Measurements from ENCODE around the gene MCEE.
A peak's percentile ranks its signal among the peaks of the same experiment; 100 is the strongest.
"Not testable (repeated sequence)": the region's sequence is repeated elsewhere in the genome, so short reads cannot be mapped to it uniquely, and the experiment has no call there.

MCEE gene

GRCh38 chr2:71130152-71130904 is at the start of gene MCEE, which contains the start of gene MPHOSPH10:
TSS of gene MCEE (minus strand) at chr2:71130229. CDS start at chr2:71130219, 10 bp downstream.
TSS of gene MPHOSPH10 (plus strand) at chr2:71130634. CDS start at chr2:71130666, 32 bp downstream.
- DNase-seq: peak; percentile 86

- not testable (repeated sequence) for DNase-seq
These were observed 48.8 kb upstream of the MCEE start for GRCh38 chr2:71178836-71179235.

- no peak for DNase-seq
These were observed 44.2 kb upstream of the MCEE start for GRCh38 chr2:71174207-71174606.

GRCh38 chr2:71173096-71173495 is 43.1 kb upstream of the MCEE start:
- peak; percentile 14 for DNase-seq

- no peak for DNase-seq
These were observed 36.8 kb upstream of the MCEE start for GRCh38 chr2:71166812-71167211.

GRCh38 chr2:71157124-71157793 is 27.2 kb upstream of the MCEE start:
- DNase-seq: no peak

- peak; percentile 13 for DNase-seq
These were observed 26.5 kb upstream of the MCEE start for GRCh38 chr2:71156573-71156972.

- no peak for DNase-seq
These were observed 25.8 kb upstream of the MCEE start for GRCh38 chr2:71155846-71156245.

- no peak for DNase-seq
These were observed 24.8 kb upstream of the MCEE start for GRCh38 chr2:71154798-71155197.

- DNase-seq: no peak
These were observed 24.2 kb upstream of the MCEE start for GRCh38 chr2:71154279-71154678.

GRCh38 chr2:71153585-71154224 is 23.7 kb upstream of the MCEE start:
- DNase-seq: no peak

GRCh38 chr2:71151620-71152019 is 21.6 kb upstream of the MCEE start:
- no peak for DNase-seq

GRCh38 chr2:71150082-71150816 is 20.2 kb upstream of the MCEE start:
- no peak for DNase-seq

GRCh38 chr2:71148506-71149063 is 18.6 kb upstream of the MCEE start:
- no peak for DNase-seq

GRCh38 chr2:71143782-71144181 is 13.8 kb upstream of the MCEE start:
- no peak for DNase-seq

GRCh38 chr2:71136174-71136573 is 6.1 kb upstream of the MCEE start:
- no peak for DNase-seq

- DNase-seq: no peak
These were observed 3.6 kb upstream of the MCEE start for GRCh38 chr2:71133603-71134002.

GRCh38 chr2:71131387-71132166 is 1.5 kb upstream of the MCEE start:
- DNase-seq: not testable (repeated sequence)

- DNase-seq: peak; percentile 37
These were observed 846 bp upstream of the MCEE start for GRCh38 chr2:71130905-71131244.

GRCh38 chr2:71129902-71130151 is 202 bp downstream of the MCEE start:
- peak; percentile 68 for DNase-seq

- no peak for DNase-seq
These were observed 721 bp downstream of the MCEE start for GRCh38 chr2:71129114-71129901.

GRCh38 chr2:71126957-71127356 is 3.1 kb downstream of the MCEE start:
- no peak for DNase-seq

All from MV-4-11 (cell line).